Rectal smooth muscle tissue (tissue), 1 donor: ENCODE results near the gene MIOX.

ENCODE experiments used
- H3K27ac ChIP-seq: one replicate; pipeline ENCODE4 v1.7.0; 2013; ENCODE audit warnings: low read depth, low read length, inconsistent platforms
- H3K27me3 ChIP-seq: one replicate; pipeline ENCODE4 v1.7.0; 2013; ENCODE audit warnings: low read length; ENCODE audit not compliant: control insufficient read depth, insufficient read depth
- H3K36me3 ChIP-seq: one replicate; pipeline ENCODE4 v1.7.0; 2013; ENCODE audit warnings: low read length; ENCODE audit not compliant: control insufficient read depth, insufficient read depth
- H3K4me1 ChIP-seq: one replicate; pipeline ENCODE4 v1.7.0; 2013; ENCODE audit warnings: low read length; ENCODE audit not compliant: control insufficient read depth, insufficient read depth
- H3K4me3 ChIP-seq: one replicate; pipeline ENCODE4 v1.7.0; 2013; ENCODE audit warnings: low read length
- H3K9ac ChIP-seq: one replicate; pipeline ENCODE4 v1.7.0; 2013; ENCODE audit warnings: low read length

The MIOX gene

GRCh38 chr22:50486561-50487289 is at the start of gene MIOX:
TSS of gene MIOX (plus strand) at chr22:50486859. CDS start at chr22:50486898, 39 bp downstream.
- Histone ChIP-seq H3K4me1 (no peaks in the 10 kb centered on the region), H3K4me3 (no peak within 1 kb of the TSS), H3K27ac (no peak within 1 kb of the TSS), H3K9ac (no peak within 1 kb of the TSS), H3K27me3 (peaks cover 11% of the 10 kb centered on the region), H3K36me3 (no peaks in the 10 kb centered on the region)

GRCh38 chr22:50437511-50438304 is 49.0 kb upstream of the MIOX start:
- Histone ChIP-seq H3K36me3 (peaks cover 35% of the 10 kb centered on the region), H3K27me3 (no peaks in the 10 kb centered on the region), H3K27ac (no peak overlapping the region)

DNA sequence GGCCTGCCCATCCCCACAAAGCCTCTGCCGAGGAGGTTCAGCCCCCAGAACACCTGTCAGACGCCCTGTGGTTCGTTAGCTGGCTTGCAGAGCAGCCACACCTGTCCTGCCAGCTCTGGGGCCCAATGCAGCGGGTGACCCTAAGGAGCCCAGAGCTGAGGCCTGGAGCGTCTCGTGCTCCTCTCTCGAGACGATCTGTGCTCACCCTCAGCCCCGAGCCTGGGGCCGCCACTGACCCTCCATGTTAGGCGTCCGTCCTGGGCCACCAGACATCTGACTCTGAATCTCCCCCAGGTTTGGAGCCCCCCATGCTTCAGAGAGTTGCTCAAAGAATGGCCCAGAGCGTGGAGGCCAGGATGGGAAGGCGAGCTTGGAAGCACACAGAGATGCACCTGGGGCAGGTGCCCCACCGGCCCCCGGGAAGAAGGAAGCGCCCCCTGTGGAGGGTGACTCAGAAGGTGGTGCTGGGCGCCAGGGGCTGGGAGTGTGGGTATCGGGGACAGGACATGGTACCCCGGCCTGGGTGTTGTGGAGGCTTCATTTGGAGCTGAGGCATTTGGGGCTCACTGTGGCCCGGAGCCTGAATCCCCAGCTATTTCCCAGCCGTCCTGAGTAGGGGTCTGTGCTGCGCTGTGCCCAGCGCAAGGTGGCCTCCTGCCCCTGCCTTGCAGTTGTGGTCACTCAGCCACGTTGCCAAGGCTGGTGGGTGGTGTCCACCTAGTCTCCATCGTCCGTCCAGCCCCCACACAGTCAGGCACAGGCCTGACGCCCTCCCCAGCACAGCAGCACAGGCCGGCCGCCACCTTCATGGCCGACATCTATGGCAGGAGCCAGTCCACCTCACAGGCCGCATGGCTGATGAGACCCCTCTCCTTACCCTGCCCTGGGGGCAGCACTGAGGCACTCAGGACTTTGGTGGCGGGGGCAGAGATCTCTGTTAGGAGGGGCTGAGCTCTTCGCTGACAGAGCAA is 48.1 kb upstream of the MIOX start:
- H3K36me3 ChIP-seq, result peaks cover 35% of the 10 kb centered on the region
- no peak overlapping the region for H3K9ac ChIP-seq
- no peak overlapping the region for H3K27ac ChIP-seq

More at GRCh38 chr22:50437511-50438304, 49.0 kb upstream of the MIOX start:
- no peak overlapping the region for H3K4me3 ChIP-seq
- H3K9ac ChIP-seq, result no peak overlapping the region
- no peaks in the 10 kb centered on the region for H3K4me1 ChIP-seq

GRCh38 chr22:50439314-50439870 is 47.3 kb upstream of the MIOX start:
- Histone ChIP-seq H3K9ac (no peak overlapping the region), H3K4me3 (no peak overlapping the region), H3K36me3 (peaks cover 36% of the 10 kb centered on the region)

More for the DNA sequence above, 48.1 kb upstream of the MIOX start:
- no peak overlapping the region for H3K4me3 ChIP-seq
- no peaks in the 10 kb centered on the region for H3K27me3 ChIP-seq
- no peaks in the 10 kb centered on the region for H3K4me1 ChIP-seq

GRCh38 chr22:50439871-50440331 is 46.8 kb upstream of the MIOX start:
- H3K9ac ChIP-seq, result no peak overlapping the region
- peaks cover 36% of the 10 kb centered on the region for H3K36me3 ChIP-seq
- H3K4me1 ChIP-seq, result peaks cover 2% of the 10 kb centered on the region
- no peak overlapping the region for H3K27ac ChIP-seq
- H3K4me3 ChIP-seq, result no peak overlapping the region
- H3K27me3 ChIP-seq, result no peaks in the 10 kb centered on the region

More at GRCh38 chr22:50439314-50439870, 47.3 kb upstream of the MIOX start:
- Histone ChIP-seq H3K27ac (no peak overlapping the region), H3K27me3 (no peaks in the 10 kb centered on the region), H3K4me1 (no peaks in the 10 kb centered on the region)

DNA sequence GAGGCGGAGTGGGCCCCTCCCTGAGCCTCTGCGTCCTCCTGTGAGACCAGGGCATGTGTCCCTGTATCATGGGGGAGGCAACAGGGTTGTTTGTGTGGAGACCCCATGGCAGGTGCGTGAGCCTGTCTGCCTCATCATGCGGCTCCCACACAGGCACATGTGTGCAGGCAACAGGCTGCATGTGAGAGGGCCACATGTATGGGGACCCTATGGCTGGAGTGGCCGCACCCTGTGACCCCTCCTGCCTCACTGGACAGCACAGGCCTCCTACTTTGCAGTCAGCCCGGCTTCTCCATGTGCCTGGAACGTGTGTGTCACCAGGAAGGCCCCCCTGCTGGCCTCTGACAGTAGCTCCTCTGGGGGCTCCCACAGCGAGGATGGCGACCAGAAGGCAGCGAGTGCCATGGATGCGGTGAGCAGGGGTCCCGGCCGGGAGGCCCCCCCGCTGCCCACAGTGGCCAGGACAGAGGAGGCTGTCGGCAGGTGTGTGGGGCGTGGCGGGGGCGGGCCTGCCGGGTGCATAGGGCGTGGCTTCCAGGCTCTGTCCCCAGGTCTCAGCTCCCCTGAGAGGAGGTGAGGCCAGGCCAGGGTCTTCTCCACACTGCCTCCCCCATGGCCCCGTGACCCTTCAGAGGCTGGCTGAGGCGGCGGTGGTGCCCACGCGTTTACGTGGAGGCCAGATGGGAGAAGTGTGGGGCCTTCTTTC is 46.0 kb upstream of the MIOX start:
- no peak overlapping the region for H3K9ac ChIP-seq
- H3K4me1 ChIP-seq, result peaks cover 2% of the 10 kb centered on the region
- H3K27me3 ChIP-seq, result no peaks in the 10 kb centered on the region
- H3K36me3 ChIP-seq, result peaks cover 30% of the 10 kb centered on the region
- H3K4me3 ChIP-seq, result no peak overlapping the region
- H3K27ac ChIP-seq, result no peak overlapping the region

DNA sequence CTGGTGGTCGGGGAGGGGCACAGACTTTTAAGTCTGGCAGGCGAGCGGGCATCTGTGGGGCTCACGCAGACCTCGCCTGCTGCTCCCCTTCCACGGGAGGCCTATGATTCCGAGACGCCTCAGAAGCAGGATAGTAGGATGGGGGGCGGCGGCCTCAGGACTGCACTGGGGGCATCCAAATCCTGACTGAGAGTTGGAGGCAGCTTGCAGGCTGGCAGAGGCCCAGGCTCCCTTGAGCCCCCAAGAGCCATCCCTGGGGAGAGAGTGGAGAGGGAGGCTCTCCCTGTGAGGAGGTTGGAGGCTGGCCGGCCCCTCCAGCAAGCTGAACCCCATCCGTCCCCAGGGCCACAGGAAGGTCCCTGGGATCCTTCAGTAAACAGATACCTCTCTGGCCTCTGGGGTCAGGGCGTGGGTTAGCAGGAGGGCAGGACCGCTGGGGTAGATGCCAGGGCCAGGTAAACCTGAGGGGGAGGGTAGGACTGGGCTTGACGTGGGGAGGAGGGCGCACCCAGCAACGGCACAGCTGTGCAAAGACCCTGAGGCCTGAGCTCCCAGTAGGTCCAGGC is 45.1 kb upstream of the MIOX start:
- Histone ChIP-seq H3K27me3 (no peaks in the 10 kb centered on the region), H3K27ac (no peak overlapping the region), H3K4me3 (no peak overlapping the region), H3K36me3 (peaks cover 33% of the 10 kb centered on the region), H3K4me1 (peaks cover 2% of the 10 kb centered on the region), H3K9ac (no peak overlapping the region)

- no peak overlapping the region for H3K9ac ChIP-seq
- no peak overlapping the region for H3K27ac ChIP-seq
- peaks cover 2% of the 10 kb centered on the region for H3K4me1 ChIP-seq
- H3K36me3 ChIP-seq, result peaks cover 41% of the 10 kb centered on the region
- no peak overlapping the region for H3K4me3 ChIP-seq
- no peaks in the 10 kb centered on the region for H3K27me3 ChIP-seq
Observed at GRCh38 chr22:50443197-50443596, 43.5 kb upstream of the MIOX start.

DNA sequence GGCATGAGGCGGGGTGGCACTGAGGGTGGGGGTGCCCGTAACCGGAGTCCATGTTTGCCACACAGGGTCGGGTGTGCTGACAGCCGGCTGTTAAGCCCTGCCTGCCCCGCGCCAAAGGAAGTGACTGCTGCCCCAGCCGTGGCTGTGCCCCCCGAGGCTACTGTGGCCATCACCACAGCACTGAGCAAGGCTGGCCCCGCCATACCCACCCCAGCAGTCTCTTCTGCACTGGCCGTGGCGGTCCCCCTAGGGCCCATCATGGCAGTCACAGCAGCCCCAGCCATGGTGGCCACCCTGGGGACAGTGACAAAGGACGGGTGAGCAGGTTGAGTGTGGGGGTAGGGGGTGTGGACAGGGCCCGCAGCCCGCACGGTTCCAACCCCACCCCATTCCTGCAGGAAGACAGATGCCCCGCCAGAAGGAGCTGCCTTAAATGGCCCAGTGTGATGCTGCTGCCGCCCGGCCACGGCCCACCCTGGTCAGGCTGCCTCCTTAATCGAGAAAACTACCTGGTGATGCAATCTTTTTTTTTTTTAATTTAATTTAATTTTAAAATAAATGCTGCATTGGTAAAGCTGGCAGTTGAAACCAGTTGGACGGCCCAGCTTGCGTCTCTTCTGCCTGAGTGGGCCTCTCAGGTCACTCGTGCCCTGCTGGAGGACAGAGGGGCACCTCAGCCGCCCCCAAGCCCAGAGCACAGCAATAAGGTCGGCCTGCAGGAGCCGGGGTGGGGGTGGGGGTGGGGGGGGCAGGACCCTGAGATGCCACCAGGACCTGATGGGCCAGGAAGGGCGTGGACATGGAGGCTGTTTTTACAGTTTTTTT is 42.6 kb upstream of the MIOX start:
- Histone ChIP-seq H3K27me3 (no peaks in the 10 kb centered on the region), H3K9ac (no peak overlapping the region), H3K36me3 (peaks cover 36% of the 10 kb centered on the region), H3K27ac (no peak overlapping the region), H3K4me1 (peaks cover 2% of the 10 kb centered on the region), H3K4me3 (no peak overlapping the region)

- Histone ChIP-seq H3K27ac (no peak overlapping the region), H3K36me3 (peaks cover 31% of the 10 kb centered on the region), H3K4me3 (no peak overlapping the region), H3K9ac (no peak overlapping the region), H3K4me1 (peaks cover 2% of the 10 kb centered on the region), H3K27me3 (no peaks in the 10 kb centered on the region)
Observed at GRCh38 chr22:50444663-50445062, 42.0 kb upstream of the MIOX start.
